ENCODE data around the gene ZNF174. TPM values are rescaled to one million over a fixed set of nuclear protein-coding genes. Genes with fewer than 3 reads are reported as not detected.

The ZNF174 gene
- total and polyA plus RNA-seq, 2 of the 8 experiments (the other 6 are each of a cell fraction or from before 2014, with no cell fraction given): 9.1 to 12.7 TPM

DNA sequence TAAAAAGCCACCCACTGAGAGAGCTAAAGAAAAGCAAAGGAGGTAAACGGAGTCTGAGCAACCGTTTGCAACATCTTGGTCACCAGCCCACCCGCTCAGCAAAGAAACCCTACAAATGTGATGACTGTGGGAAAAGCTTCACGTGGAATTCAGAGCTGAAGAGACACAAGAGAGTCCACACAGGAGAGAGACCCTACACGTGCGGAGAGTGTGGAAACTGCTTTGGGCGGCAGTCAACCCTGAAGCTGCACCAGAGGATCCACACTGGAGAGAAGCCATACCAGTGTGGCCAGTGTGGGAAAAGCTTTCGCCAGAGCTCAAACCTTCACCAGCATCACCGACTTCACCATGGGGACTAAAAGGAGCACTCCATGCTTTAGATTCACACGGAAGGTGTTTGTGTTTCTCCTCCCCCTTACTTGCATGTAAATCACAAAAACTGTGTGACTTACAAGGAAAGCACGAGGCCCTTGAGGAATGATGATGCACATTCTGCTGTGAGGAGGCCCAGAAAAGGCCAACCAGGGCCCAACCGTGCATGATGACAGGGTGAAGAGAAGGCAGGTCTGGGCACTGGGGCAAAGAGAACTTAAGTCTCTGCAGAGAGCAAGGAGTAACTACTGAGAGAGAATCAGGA lies 7.7 kb downstream of the ZNF174 start:
- H3K4me1 ChIP-seq (replicated peaks in 1 of 4; ENCODE audit: control insufficient read depth in 3 of 4, insufficient read depth in 4 of 4, low read length in 3 of 4): no peaks in the 10 kb centered on the region
- no peak overlapping the region for H3K14ac ChIP-seq (ENCODE audit: insufficient read length)
- peaks cover 67 to 79% of the 10 kb centered on the region in 2 experiments for H3K9me3 ChIP-seq (ENCODE audit: insufficient read depth in 2 of 2, low read depth in 1 of 2, low read length in 1 of 2)
- WGBS, 2 experiments (ENCODE audit: extremely low coverage in 1 of 2, insufficient coverage in 1 of 2, insufficient read length in 1 of 2, insufficient replicate concordance in 2 of 2, low coverage in 1 of 2, low lambda C conversion rate in 2 of 2, missing lambda C conversion rate in 1 of 2): 90% methylated on average over 12 of the region's 12 CpGs; no CpG with 5 or more reads in 1 of the 2 experiments
- no peak overlapping the region for H3K56ac ChIP-seq (replicated peaks; ENCODE audit: insufficient read length, low read depth, low read length)
- H4K20me1 ChIP-seq (replicated peaks in 1 of 2; ENCODE audit: control insufficient read depth in 1 of 2, insufficient read depth in 2 of 2, low read length in 2 of 2): no peaks in the 10 kb centered on the region
- H3K18ac ChIP-seq (ENCODE audit: extremely low read depth, low read length): no peak overlapping the region
- H3K36me3 ChIP-seq (ENCODE audit: control insufficient read depth in 2 of 4, insufficient read depth in 4 of 4, low read length in 3 of 4): peaks cover 5 to 61% (median 35%) of the 10 kb centered on the region in 4 experiments; a peak in 7 of 8 replicates
- H2AK5ac ChIP-seq (ENCODE audit: low read depth, low read length): no peak overlapping the region
- FAIRE-seq (no peak), DNase-seq (ENCODE audit: low read depth in 1 of 2, low spot score in 2 of 2) (no peak)
- ChIA-PET POLR2A (ENCODE audit: partially characterized antibody) (no interaction called here), CTCF (ENCODE audit: partially characterized antibody) (no interaction called here)
- H2BK120ac ChIP-seq (replicated peaks; ENCODE audit: low read depth, low read length): no peak overlapping the region
- no peaks in the 10 kb centered on the region for H3K79me1 ChIP-seq (ENCODE audit: low read depth, low read length)
- H3K4me2 ChIP-seq (ENCODE audit: insufficient read depth in 1 of 2, low read depth in 2 of 2, low read length in 2 of 2): no peak overlapping the region
- H3K27me3 ChIP-seq (replicated peaks in 1 of 4; ENCODE audit: control insufficient read depth in 3 of 4, extremely low read depth in 1 of 4, insufficient read depth in 3 of 4, low read length in 3 of 4): no peaks in the 10 kb centered on the region
- H4K8ac ChIP-seq (ENCODE audit: extremely low read depth, insufficient read depth, low read length): no peak overlapping the region
- no peak overlapping the region for H2BK20ac ChIP-seq (ENCODE audit: low read length)
- H4K91ac ChIP-seq (replicated peaks; ENCODE audit: insufficient read length, low read length): no peak overlapping the region
- no peak overlapping the region for H3K9ac ChIP-seq (replicated peaks in 1 of 4; ENCODE audit: extremely low read depth in 1 of 4, low read depth in 3 of 4, low read length in 3 of 4)
- H3K79me2 ChIP-seq (ENCODE audit: control insufficient read depth in 1 of 2, insufficient read depth in 2 of 2, low read length in 2 of 2): no peaks in the 10 kb centered on the region
- no peak overlapping the region for H2BK5ac ChIP-seq (ENCODE audit: low read depth, low read length)
- H3K23me2 ChIP-seq (ENCODE audit: low read depth, low read length): no peaks in the 10 kb centered on the region
- H3K4me3 ChIP-seq (ENCODE audit: extremely low read depth in 1 of 4, insufficient read depth in 2 of 4, low read depth in 3 of 4, low read length in 4 of 4): peak overlapping the region in 2 of 4 experiments; percentile 10 to 34; a peak in 3 of 8 replicates
- H3K23ac ChIP-seq (ENCODE audit: insufficient read length): no peak overlapping the region
- no peak overlapping the region for H4K5ac ChIP-seq (ENCODE audit: insufficient read length, low read depth, low read length)
- no peak overlapping the region for H2AFZ ChIP-seq (ENCODE audit: low read length)
- no peak overlapping the region for H3K27ac ChIP-seq (ENCODE audit: low read depth, low read length)
- H2BK12ac ChIP-seq (ENCODE audit: low read depth, low read length): no peak overlapping the region
- no peak overlapping the region for H3K4ac ChIP-seq (replicated peaks; ENCODE audit: insufficient read length, low read depth, low read length)
- H2BK15ac ChIP-seq (ENCODE audit: low read length): no peak overlapping the region
- TF ChIP-seq EZH2 (IDR thresholded peaks at IDR 0.05; ENCODE audit: low read depth, low read length, severe bottlenecking) (no peak), JUND (IDR thresholded peaks at IDR 0.05; ENCODE audit: low read length) (no peak), CBX5 (IDR thresholded peaks at IDR 0.05; ENCODE audit: low read depth, low read length) (0 out of 2 replicates have a peak, but pooled peaks have one; percentile 60)

Data from H1 (cell line).